CD14-positive monocyte (primary cell): ENCODE measurements around the gene CDKN2B-AS1. TPM values are rescaled to one million over a fixed set of nuclear protein-coding genes. Genes with fewer than 3 reads are reported as not detected.

Experiments
- DNase-seq, 3 donors: peaks; one replicate each; pipeline ENCODE4 v3.0.0-alpha.2; 2011 to 2022
- H2AFZ ChIP-seq: 2 replicates; pipeline ENCODE4 v1.6.0; 2012; ENCODE audit warnings: mild to moderate bottlenecking, low read depth, low read length, inconsistent platforms; ENCODE audit not compliant: insufficient read depth, poor library complexity, severe bottlenecking
- H3K27ac ChIP-seq, 2 donors: 1 replicate in 1 of 2; 2 replicates in 1 of 2; pipeline ENCODE4 v1.5.1; 2012 to 2013; ENCODE audit warnings: low read length in 2 of 2, control low read depth in 1 of 2, inconsistent platforms in 1 of 2, low read depth in 1 of 2, mild to moderate bottlenecking in 1 of 2
- H3K27me3 ChIP-seq, 2 donors: one replicate each; pipeline versions ENCODE4 v1.6.0 to v1.6.1; 2011 to 2013; ENCODE audit warnings: low read length in 2 of 2; ENCODE audit not compliant: control insufficient read depth in 2 of 2, insufficient read depth in 2 of 2
- H3K36me3 ChIP-seq, 2 donors: replicated peaks in 1 of 2; 1 replicate in 1 of 2; 2 replicates in 1 of 2; pipeline versions ENCODE4 v1.5.1 to v1.6.1; 2012 to 2013; ENCODE audit warnings: low read length in 2 of 2, control low read depth in 1 of 2, inconsistent platforms in 1 of 2, mild to moderate bottlenecking in 1 of 2; ENCODE audit not compliant: insufficient read depth in 2 of 2, control insufficient read depth in 1 of 2
- H3K4me1 ChIP-seq, 2 donors: 1 replicate in 1 of 2; 2 replicates in 1 of 2; pipeline versions ENCODE4 v1.5.1 to v1.6.1; 2012 to 2013; ENCODE audit warnings: low read length in 2 of 2, control low read depth in 1 of 2, inconsistent platforms in 1 of 2, mild to moderate bottlenecking in 1 of 2, moderate library complexity in 1 of 2; ENCODE audit not compliant: insufficient read depth in 2 of 2, control insufficient read depth in 1 of 2
- H3K4me2 ChIP-seq: replicated peaks from 2 replicates; pipeline ENCODE3; 2012; ENCODE audit warnings: low read length, moderate library complexity, mild to moderate bottlenecking; ENCODE audit not compliant: poor library complexity, severe bottlenecking; ENCODE audit errors: extremely low read depth
- H3K4me3 ChIP-seq, 3 experiments: fragments of 200-600 bp in 1 of 3; sonication (generic) in 1 of 3; replicated peaks in 1 of 3; 1 replicate in 2 of 3; 2 replicates in 1 of 3; pipeline ENCODE4 v1.5.1; 2011 to 2013; ENCODE audit warnings: low read length in 3 of 3, mild to moderate bottlenecking in 3 of 3, control low read depth in 2 of 3, low read depth in 2 of 3, inconsistent platforms in 1 of 3, moderate library complexity in 1 of 3
- H3K79me2 ChIP-seq: 2 replicates; pipeline ENCODE4 v1.6.0; 2012; ENCODE audit warnings: mild to moderate bottlenecking, control low read depth, inconsistent platforms, low read length, moderate library complexity; ENCODE audit not compliant: insufficient read depth
- H3K9ac ChIP-seq: 2 replicates; pipeline ENCODE4 v1.6.0; 2017; ENCODE audit warnings: low read length, mild to moderate bottlenecking; ENCODE audit not compliant: insufficient read depth, poor library complexity, severe bottlenecking
- H3K9me3 ChIP-seq, 2 donors: replicated peaks in 1 of 2; 1 replicate in 1 of 2; 2 replicates in 1 of 2; pipeline versions ENCODE4 v1.5.1 to v1.6.1; 2012 to 2013; ENCODE audit warnings: low read length in 2 of 2, control low read depth in 1 of 2; ENCODE audit not compliant: control insufficient read depth in 1 of 2, insufficient read depth in 1 of 2
- H4K20me1 ChIP-seq: 2 replicates; pipeline ENCODE4 v1.6.0; 2012; ENCODE audit warnings: mild to moderate bottlenecking, low read length, control low read depth, moderate library complexity; ENCODE audit not compliant: insufficient read depth
- H3K27ac Mint-ChIP-seq, 7 donors: one replicate each; pipeline ENCODE4 v1.8.0; 2020; ENCODE audit warnings: mild to moderate bottlenecking in 7 of 7, mixed read lengths in 7 of 7, moderate library complexity in 6 of 7, inconsistent platforms in 2 of 7
- H3K27me3 Mint-ChIP-seq, 3 donors: one replicate each; pipeline ENCODE4 v1.8.0; 2021 to 2022; ENCODE audit warnings: low read depth in 3 of 3, mild to moderate bottlenecking in 3 of 3, mixed read lengths in 3 of 3, moderate library complexity in 3 of 3, inconsistent platforms in 1 of 3
- H3K36me3 Mint-ChIP-seq, 2 donors: one replicate each; pipeline ENCODE4 v1.8.0; 2020; ENCODE audit warnings: mixed read lengths in 2 of 2, inconsistent platforms in 1 of 2, mild to moderate bottlenecking in 1 of 2
- H3K4me1 Mint-ChIP-seq: one replicate; pipeline ENCODE4 v1.8.0; 2020; ENCODE audit warnings: mild to moderate bottlenecking, mixed read lengths
- H3K4me3 Mint-ChIP-seq, 2 donors: one replicate each; pipeline ENCODE4 v1.8.0; 2020; ENCODE audit warnings: mild to moderate bottlenecking in 2 of 2, mixed read lengths in 2 of 2, moderate library complexity in 1 of 2
- H3K9me3 Mint-ChIP-seq, 7 donors: one replicate each; pipeline ENCODE4 v1.8.0; 2020 to 2022; ENCODE audit warnings: mixed read lengths in 7 of 7, mild to moderate bottlenecking in 6 of 7, moderate library complexity in 6 of 7, inconsistent platforms in 2 of 7
- WGBS: methylation state at CpG from one replicate; pipeline ENCODE4 v1.1.5; 2013; ENCODE audit warnings: missing lambda C conversion rate; ENCODE audit not compliant: insufficient coverage; 5-methylcytosine and 5-hydroxymethylcytosine counted together
- intact Hi-C, 2 donors: fragments of 100-400 bp; cut with micrococcal nuclease; formaldehyde crosslinking; loops; one replicate each; pipeline versions ENCODE4 v1.15.0 to v1.15.1; 2023
- polyA plus RNA-seq, 3 donors: library from polyadenylated mRNA; depleted of rRNA in 1 of 3; unstranded in 2 of 3; stranded (reverse) in 1 of 3; fragments of 300-500 nt in 2 of 3; fragments of >200 nt in 1 of 3; fragmentation: Illumina TruSeq in 2 of 3; gene quantifications; 1 replicate in 2 of 3; 2 replicates in 1 of 3; pipeline ENCODE4 v1.2.3, GENCODE V29; 2012 to 2021
- TF ChIP-seq, protein P1 (sequence below): fragments of 200-600 bp; IDR thresholded peaks from one replicate; pipeline ENCODE4 v1.8.0; 2022; ENCODE audit warnings: antibody characterized with exemption, mild to moderate bottlenecking

Gene CDKN2B-AS1
- polyA plus RNA-seq, 3 donors, result 0.35 to 0.55 (median 0.50) TPM

- intact Hi-C loops, result no loop called here
- Mint-ChIP-seq H3K4me1 (peaks cover 38% of the 10 kb centered on the region), H3K9me3 (peaks cover 2 to 12% (median 6%) of the 10 kb centered on the region in 7 donors), H3K4me3 (no peak overlapping the region), H3K27ac (peak overlapping the region; percentile 6 to 92 (median 80)), H3K27me3 (peaks cover 33 to 46% (median 42%) of the 10 kb centered on the region in 3 donors), H3K36me3 (peaks cover 2 to 5% of the 10 kb centered on the region in 2 donors)
- Histone ChIP-seq H4K20me1 (no peaks in the 10 kb centered on the region), H3K27ac (peak overlapping the region in 1 of 2 donors; percentile 68), H3K36me3 (no peaks in the 10 kb centered on the region), H3K4me2 (peak overlapping the region; percentile 49), H3K4me1 (peaks cover 17 to 42% of the 10 kb centered on the region in 2 donors), H3K27me3 (peaks cover 48 to 70% of the 10 kb centered on the region in 2 donors), H3K4me3 (peak overlapping the region in 1 of 3 experiments; percentile 35), H3K79me2 (no peaks in the 10 kb centered on the region), H2AFZ (no peak overlapping the region), H3K9ac (no peak overlapping the region), H3K9me3 (no peaks in the 10 kb centered on the region)
- DNase-seq, result peak in 2 of 3 donors; percentile 59 to 72
- TF ChIP-seq, protein P1, sequence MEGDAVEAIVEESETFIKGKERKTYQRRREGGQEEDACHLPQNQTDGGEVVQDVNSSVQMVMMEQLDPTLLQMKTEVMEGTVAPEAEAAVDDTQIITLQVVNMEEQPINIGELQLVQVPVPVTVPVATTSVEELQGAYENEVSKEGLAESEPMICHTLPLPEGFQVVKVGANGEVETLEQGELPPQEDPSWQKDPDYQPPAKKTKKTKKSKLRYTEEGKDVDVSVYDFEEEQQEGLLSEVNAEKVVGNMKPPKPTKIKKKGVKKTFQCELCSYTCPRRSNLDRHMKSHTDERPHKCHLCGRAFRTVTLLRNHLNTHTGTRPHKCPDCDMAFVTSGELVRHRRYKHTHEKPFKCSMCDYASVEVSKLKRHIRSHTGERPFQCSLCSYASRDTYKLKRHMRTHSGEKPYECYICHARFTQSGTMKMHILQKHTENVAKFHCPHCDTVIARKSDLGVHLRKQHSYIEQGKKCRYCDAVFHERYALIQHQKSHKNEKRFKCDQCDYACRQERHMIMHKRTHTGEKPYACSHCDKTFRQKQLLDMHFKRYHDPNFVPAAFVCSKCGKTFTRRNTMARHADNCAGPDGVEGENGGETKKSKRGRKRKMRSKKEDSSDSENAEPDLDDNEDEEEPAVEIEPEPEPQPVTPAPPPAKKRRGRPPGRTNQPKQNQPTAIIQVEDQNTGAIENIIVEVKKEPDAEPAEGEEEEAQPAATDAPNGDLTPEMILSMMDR, result no peak
- WGBS, result no CpG with 5 or more reads among the region's 1 CpG
These were observed 11.0 kb upstream of the CDKN2B-AS1 start for GRCh38 chr9:21983561-21983935.

GRCh38 chr9:21984101-21984500, 10.5 kb upstream of the CDKN2B-AS1 start:
- H3K79me2 ChIP-seq, result no peaks in the 10 kb centered on the region
- peaks cover 2 to 5% of the 10 kb centered on the region in 2 donors for H3K36me3 Mint-ChIP-seq

More at GRCh38 chr9:21984101-21984500, 10.5 kb upstream of the CDKN2B-AS1 start:
- H3K27me3 Mint-ChIP-seq, result peaks cover 33 to 46% (median 42%) of the 10 kb centered on the region in 3 donors
- Histone ChIP-seq H3K4me1 (peaks cover 17 to 42% of the 10 kb centered on the region in 2 donors), H2AFZ (no peak overlapping the region), H3K9me3 (peaks cover 0 to under 1% of the 10 kb centered on the region in 2 donors), H3K4me2 (no peak overlapping the region), H4K20me1 (no peaks in the 10 kb centered on the region), H3K27me3 (peaks cover 48 to 70% of the 10 kb centered on the region in 2 donors), H3K36me3 (no peaks in the 10 kb centered on the region), H3K27ac (peak overlapping the region in 1 of 2 donors; percentile 68), H3K4me3 (no peak overlapping the region), H3K9ac (no peak overlapping the region)
- peak in 1 of 3 donors; percentile 36 for DNase-seq
- H3K9me3 Mint-ChIP-seq, result peaks cover under 1 to 16% (median 6%) of the 10 kb centered on the region in 7 donors
- peaks cover 40% of the 10 kb centered on the region for H3K4me1 Mint-ChIP-seq
- intact Hi-C loops, result no loop called here
- TF ChIP-seq, protein P1, result no peak
- peak overlapping the region in 1 of 2 donors; percentile 35 for H3K4me3 Mint-ChIP-seq
- peak overlapping the region in 2 of 7 donors; percentile 79 to 86 for H3K27ac Mint-ChIP-seq
